HEK293T (cell line): ENCODE results near the gene FAU.

Experiments
- CTCF ChIA-PET: fragments of 350-600 bp; formaldehyde crosslinking; extraction: SDS; loops from one replicate; lab custom pipeline; 2021; ENCODE audit warnings: antibody characterized with exemption, inconsistent platforms; lab: Yijun Ruan, JAX
- POLR2A ChIA-PET: fragments of 350-600 bp; formaldehyde crosslinking; extraction: SDS; loops from one replicate; lab custom pipeline; 2020; ENCODE audit warnings: antibody characterized with exemption, inconsistent platforms; lab: Yijun Ruan, JAX
- DNase-seq: peaks from one replicate; pipeline ENCODE4 v3.0.0; 2012; ENCODE audit warnings: mixed read lengths; ENCODE audit errors: extremely low spot score
- ARNT ChIP-seq: fragments of 450-650 bp; IDR thresholded peaks from 2 replicates; pipeline ENCODE4 v1.6.1; 2017; ENCODE audit warnings: mild to moderate bottlenecking
- BHLHE40 ChIP-seq: fragments of 450-650 bp; IDR thresholded peaks from 2 replicates; pipeline ENCODE4 v1.6.1; 2016; ENCODE audit warnings: mild to moderate bottlenecking, moderate library complexity, borderline replicate concordance
- CTBP1 ChIP-seq: fragments of 450-650 bp; IDR thresholded peaks from 2 replicates; pipeline ENCODE4 v1.6.1; 2016; ENCODE audit warnings: borderline replicate concordance
- ELF4 ChIP-seq: fragments of 450-650 bp; IDR thresholded peaks from 2 replicates; pipeline ENCODE4 v1.6.1; 2017; ENCODE audit warnings: antibody characterized with exemption
- FOXA1 ChIP-seq: fragments of 450-650 bp; IDR thresholded peaks from 2 replicates; pipeline ENCODE4 v1.6.1; 2016; ENCODE audit warnings: mild to moderate bottlenecking
- FOXK2 ChIP-seq: fragments of 450-650 bp; IDR thresholded peaks from 2 replicates; pipeline ENCODE4 v1.6.1; 2016; ENCODE audit warnings: mild to moderate bottlenecking
- FOXM1 ChIP-seq: fragments of 450-650 bp; IDR thresholded peaks from 2 replicates; pipeline ENCODE4 v1.6.1; 2017; ENCODE audit warnings: mild to moderate bottlenecking, borderline replicate concordance
- HDGF ChIP-seq: fragments of 450-650 bp; IDR thresholded peaks from 2 replicates; pipeline ENCODE4 v1.6.1; 2017; ENCODE audit warnings: antibody characterized with exemption, borderline replicate concordance
- L3MBTL2 ChIP-seq: fragments of 450-650 bp; conservative IDR thresholded peaks from 2 replicates; pipeline ENCODE4 v1.6.1; 2016; ENCODE audit warnings: mild to moderate bottlenecking
- LEF1 ChIP-seq: fragments of 450-650 bp; IDR thresholded peaks from 2 replicates; pipeline ENCODE4 v1.6.1; 2017; ENCODE audit warnings: mild to moderate bottlenecking, borderline replicate concordance
- NFRKB ChIP-seq: fragments of 450-650 bp; IDR thresholded peaks from 2 replicates; pipeline ENCODE4 v1.6.1; 2016; ENCODE audit warnings: mild to moderate bottlenecking, moderate library complexity
- SP1 ChIP-seq: fragments of 450-650 bp; IDR thresholded peaks from 2 replicates; pipeline ENCODE4 v1.6.1; 2017
- SUZ12 ChIP-seq: fragments of 450-650 bp; IDR thresholded peaks from 2 replicates; pipeline ENCODE4 v1.6.1; 2016; ENCODE audit warnings: mild to moderate bottlenecking
- TARDBP ChIP-seq: fragments of 450-650 bp; IDR thresholded peaks from 2 replicates; pipeline ENCODE4 v1.6.1; 2016
- ZNF384 ChIP-seq: fragments of 450-650 bp; IDR thresholded peaks from 2 replicates; pipeline ENCODE4 v1.6.1; 2016
- TF ChIP-seq, protein P1 (sequence below): fragments of 450-650 bp; IDR thresholded peaks from 2 replicates; pipeline ENCODE4 v1.6.1; 2016

The FAU gene

DNA sequence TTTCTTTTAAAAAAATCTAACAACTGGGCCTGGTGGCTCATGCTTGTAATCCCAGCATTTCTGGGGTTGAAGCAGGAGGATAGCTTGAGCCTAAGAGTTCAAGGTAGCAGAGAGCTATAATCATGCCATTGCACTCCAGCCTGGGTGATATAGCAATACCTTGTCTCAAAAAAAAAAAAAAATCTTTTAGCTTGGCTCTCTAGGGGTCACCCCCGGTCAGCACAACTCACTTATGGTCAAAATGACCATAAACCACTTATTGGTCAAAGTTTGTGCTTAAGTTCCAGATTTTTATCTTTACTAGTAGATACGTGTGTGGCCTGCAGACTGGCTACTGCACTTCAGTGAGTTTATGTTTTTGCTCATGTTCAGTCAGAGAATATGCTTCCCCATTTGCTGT is 41.8 kb upstream of the FAU start:
- CTCF ChIA-PET: no interaction called here
- POLR2A ChIA-PET: interaction anchor here (1.6 kb wide), 1 partner anchor 29 kb away, joined by 4 read pairs; no protein-coding TSS in a partner anchor
- TF ChIP-seq FOXM1 (no peak), NFRKB (no peak), HDGF (no peak), FOXK2 (no peak), ELF4 (no peak)
- DNase-seq: no peak

DNA sequence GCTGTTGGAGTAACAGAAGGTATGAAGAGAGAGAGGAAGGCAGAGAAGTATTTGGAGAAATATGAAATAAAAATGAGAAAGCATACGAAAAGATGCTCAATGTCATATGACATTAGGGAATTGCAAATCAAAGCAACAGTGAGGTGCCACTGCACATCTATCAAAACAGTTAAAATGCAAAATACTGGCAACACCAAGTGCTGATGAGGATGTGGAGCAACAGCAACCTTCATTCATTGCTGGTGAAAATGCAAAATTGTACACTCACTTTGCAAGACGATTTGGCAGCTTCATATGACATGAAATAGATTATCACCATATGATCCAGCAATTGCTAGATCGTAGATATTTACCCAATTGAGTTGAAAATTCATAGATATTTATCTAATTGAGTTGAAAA is 38.7 kb upstream of the FAU start:
- DNase-seq: no peak
- ChIA-PET POLR2A (interaction anchor here (0.9 kb wide), 1 partner anchor 9 kb away, joined by 3 read pairs; the partner anchor contains the start of gene SPDYC), CTCF (no interaction called here)

DNA sequence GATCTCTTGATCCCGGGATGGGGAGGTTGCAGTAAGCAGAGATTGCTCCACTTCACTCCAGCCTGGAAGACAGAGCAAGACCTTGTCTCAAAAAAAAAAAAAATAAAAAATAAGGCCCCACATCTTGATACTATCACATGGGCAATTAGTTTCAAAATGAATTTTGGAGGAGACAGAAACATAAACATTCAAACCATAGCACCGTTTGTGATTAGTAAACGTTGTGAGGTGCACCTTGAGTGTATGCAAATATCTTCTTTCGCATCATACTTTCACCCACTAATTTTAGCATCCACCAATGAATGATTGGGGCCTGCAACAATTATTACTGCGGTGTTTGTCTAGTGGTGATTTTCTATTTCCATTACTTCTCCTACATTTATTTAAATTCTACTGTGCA is 37.1 kb upstream of the FAU start:
- POLR2A ChIA-PET: no interaction called here
- CTCF ChIA-PET: no interaction called here
- TF ChIP-seq CTBP1 (no peak), FOXM1 (no peak), TARDBP (no peak), L3MBTL2 (no peak), ZNF384 (no peak), FOXA1 (no peak), LEF1 (no peak), NFRKB (no peak), SUZ12 (no peak), FOXK2 (no peak), HDGF (no peak), ARNT (no peak), SP1 (no peak), ELF4 (no peak), BHLHE40 (no peak)
- TF ChIP-seq, protein P1, sequence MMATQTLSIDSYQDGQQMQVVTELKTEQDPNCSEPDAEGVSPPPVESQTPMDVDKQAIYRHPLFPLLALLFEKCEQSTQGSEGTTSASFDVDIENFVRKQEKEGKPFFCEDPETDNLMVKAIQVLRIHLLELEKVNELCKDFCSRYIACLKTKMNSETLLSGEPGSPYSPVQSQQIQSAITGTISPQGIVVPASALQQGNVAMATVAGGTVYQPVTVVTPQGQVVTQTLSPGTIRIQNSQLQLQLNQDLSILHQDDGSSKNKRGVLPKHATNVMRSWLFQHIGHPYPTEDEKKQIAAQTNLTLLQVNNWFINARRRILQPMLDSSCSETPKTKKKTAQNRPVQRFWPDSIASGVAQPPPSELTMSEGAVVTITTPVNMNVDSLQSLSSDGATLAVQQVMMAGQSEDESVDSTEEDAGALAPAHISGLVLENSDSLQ: no peak
- DNase-seq: no peak

More for the DNA sequence above, 38.7 kb upstream of the FAU start:
- TF ChIP-seq NFRKB (no peak), CTBP1 (no peak), ZNF384 (no peak), LEF1 (no peak), SUZ12 (no peak), ELF4 (no peak), FOXM1 (no peak), TARDBP (no peak), HDGF (no peak), SP1 (no peak), FOXK2 (no peak)

DNA sequence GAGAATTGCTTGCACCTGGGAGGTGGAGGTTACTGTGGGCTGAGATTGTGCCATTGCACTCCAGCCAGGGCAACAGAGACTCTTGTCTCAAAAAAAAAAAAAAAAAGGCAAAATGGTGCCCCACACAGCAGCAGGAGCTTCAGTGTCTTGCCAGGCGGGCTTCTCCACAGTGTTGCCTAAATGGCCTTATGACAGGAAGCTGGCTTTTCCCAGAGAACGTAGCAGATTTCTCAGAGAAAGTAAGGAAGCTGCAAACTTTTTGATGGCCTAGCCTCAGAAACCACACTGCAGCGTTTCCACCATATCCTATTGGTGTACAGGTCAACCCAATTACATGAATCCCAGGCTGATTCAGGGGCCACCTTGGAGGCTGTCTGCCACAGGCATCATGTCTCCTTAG is 35.4 kb upstream of the FAU start:
- DNase-seq: no peak
- CTCF ChIA-PET: no interaction called here
- POLR2A ChIA-PET: no interaction called here
- TF ChIP-seq TARDBP (no peak), BHLHE40 (no peak), FOXK2 (no peak), L3MBTL2 (no peak), SUZ12 (no peak), LEF1 (no peak), ELF4 (no peak), HDGF (no peak), ZNF384 (no peak), CTBP1 (no peak), SP1 (no peak), NFRKB (no peak), FOXM1 (no peak), ARNT (no peak)
- TF ChIP-seq, protein P1: no peak

DNA sequence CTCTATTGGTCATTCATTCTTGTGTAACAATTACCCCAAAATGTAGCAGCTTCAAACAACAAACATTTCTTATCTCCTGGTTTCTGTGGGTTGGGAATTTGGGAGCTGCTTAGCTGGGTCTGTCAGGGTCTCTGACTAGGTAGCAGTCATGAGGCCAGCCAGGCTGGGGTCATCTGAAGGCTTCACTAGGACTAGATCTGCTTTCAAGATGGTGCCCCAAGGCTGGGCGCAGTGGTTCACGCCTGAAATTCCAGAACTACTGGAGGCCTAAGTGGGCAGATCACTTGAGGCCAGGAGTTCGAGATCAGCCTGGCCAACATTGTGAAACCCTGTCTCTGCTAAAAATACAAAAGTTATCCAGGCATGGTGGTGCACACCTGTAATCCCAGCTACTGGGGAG is 35.0 kb upstream of the FAU start:
- no peak for DNase-seq
- CTCF ChIA-PET: no interaction called here
- POLR2A ChIA-PET: no interaction called here
- no peak for TF ChIP-seq ARNT
- TF ChIP-seq LEF1: no peak
- no peak for TF ChIP-seq TARDBP
- no peak for TF ChIP-seq SUZ12

DNA sequence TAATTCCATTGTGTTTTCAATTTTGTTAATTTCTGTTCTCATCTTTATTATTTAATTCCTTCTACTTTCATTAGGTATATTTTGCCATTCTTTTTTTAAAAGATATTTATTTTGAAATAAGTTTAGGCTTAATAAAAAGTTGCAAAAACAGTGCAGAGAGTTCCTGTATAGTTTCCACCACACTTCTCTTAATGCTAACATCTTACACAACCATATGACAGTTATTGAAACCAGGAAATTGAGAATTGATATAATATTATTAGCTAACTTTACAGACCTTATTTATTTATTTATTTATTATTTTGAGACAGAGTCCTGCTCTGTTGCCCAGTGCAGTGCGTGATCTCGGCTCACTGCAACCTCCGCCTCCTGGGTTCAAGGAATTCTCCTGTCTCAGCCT is 34.3 kb upstream of the FAU start:
- POLR2A ChIA-PET: no interaction called here
- DNase-seq: no peak
- CTCF ChIA-PET: no interaction called here
- TF ChIP-seq ARNT: no peak
- TF ChIP-seq CTBP1: no peak
- TF ChIP-seq ZNF384: no peak
- no peak for TF ChIP-seq TARDBP
- no peak for TF ChIP-seq L3MBTL2
- TF ChIP-seq LEF1: no peak
- no peak for TF ChIP-seq SUZ12
- TF ChIP-seq HDGF: no peak
- no peak for TF ChIP-seq FOXA1
- TF ChIP-seq ELF4: no peak
- TF ChIP-seq, protein P1: no peak
- no peak for TF ChIP-seq FOXK2
- TF ChIP-seq SP1: no peak
- no peak for TF ChIP-seq NFRKB
- no peak for TF ChIP-seq FOXM1
- no peak for TF ChIP-seq BHLHE40
